ENCODE results near the gene GNAT1.

Gene GNAT1

DNA sequence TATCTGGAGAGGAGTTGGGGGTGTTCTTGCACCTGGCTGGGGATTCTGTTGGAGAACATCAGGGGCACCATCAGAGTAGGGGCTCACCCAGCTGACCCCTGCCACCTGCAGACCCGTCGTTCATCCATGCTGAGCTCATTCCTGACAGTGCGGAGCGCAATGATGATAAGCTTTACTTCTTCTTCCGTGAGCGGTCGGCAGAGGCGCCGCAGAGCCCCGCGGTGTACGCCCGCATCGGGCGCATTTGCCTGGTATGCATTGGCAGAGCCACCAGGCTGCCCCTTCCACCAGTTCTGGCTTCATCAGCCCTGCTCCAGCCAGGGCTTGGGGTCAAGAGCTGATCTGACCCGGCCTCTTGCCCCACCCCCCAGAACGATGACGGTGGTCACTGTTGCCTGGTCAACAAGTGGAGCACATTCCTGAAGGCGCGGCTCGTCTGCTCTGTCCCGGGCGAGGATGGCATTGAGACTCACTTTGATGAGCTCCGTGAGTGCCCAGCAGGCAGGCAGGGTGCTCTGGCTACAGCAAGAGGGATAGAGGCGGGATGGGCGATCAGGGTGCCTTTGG, 8.8 kb upstream of the GNAT1 start:
- no peak for DNase-seq

DNA sequence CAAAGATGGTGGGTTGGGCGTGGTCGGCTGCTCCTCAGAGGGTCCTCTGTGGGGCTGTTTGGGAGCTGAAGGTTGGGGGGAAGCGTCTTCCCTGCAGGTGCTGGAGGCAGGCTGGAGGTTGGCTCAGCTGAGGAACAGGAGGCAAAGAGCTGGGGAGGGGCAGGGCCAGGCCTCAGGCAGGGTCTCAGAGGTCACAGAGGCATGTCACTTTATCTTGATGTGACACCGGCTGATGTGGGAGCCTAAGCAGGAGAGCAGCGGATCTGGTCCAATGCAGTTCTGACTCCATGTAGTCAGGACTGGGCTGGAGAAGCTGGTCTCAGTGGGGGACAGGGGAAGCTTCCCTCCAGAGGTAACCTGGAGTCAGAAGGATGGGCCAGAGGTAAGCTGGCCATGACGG, 7.7 kb upstream of the GNAT1 start:
- no peak for DNase-seq

DNA sequence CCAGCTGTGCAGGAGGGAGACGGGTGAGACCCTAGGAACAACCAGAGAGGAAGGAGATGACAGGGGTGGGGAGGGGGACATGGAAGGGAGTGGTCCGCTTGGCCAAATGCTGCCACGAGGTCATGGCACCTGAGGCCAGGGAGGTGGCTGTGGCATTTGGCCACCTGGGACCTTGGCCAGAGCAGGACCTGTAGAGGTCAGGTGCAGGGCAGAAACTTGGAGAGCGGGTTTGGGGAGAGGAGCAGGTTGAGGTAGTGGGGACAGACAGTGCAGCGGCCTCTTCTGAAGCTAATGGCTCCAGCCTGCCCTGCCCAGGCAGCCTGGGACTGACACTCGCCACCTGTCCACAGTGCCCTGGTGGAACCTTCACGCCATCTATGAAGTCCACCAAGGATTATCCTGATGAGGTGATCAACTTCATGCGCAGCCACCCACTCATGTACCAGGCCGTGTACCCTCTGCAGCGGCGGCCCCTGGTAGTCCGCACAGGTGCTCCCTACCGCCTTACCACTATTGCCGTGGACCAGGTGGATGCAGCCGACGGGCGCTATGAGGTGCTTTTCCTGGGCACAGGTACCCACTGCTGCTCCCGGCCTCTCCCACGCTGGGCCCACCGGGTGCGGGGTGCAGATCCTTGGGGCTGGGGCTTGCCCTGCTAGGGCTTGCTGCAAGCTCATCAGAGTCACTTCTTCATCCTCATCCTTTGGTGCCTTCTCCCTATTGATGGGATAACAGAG, 7.0 kb upstream of the GNAT1 start:
- no peak for DNase-seq

DNA sequence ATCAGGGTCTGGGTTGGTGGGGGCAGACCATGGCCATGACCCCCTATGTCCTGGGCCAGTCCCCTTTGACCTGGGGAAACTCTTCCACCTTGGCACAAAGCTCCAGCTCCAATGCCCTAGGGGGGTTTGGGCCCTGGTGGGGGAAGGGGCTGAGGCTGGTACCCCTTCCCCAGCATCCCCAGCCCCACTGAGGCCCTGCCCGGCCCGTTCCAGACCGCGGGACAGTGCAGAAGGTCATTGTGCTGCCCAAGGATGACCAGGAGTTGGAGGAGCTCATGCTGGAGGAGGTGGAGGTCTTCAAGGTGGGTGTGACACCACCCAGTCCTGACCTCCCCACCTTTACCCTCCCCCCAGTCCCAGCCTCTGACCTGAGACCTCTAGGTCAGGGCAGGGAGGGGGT, 6.2 kb upstream of the GNAT1 start:
- no peak for DNase-seq

DNA sequence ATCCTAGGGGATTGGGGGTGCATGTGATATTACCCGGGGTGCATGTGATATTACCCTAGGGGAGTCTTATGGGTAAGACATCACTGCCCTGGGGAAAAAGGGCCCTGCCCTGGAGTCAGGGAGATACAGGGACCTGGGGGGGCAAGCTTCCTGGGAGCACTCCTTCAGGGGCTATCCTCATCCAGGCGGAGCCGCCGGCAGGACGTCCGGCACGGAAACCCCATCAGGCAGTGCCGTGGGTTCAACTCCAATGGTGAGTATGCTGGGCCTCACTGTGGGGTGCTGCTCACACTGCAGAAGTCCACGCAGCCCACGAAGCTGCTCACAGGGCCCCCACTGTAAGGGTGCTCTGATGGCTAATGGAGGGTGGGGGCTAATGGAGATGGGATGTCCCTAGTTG, 5.3 kb upstream of the GNAT1 start:
- DNase-seq: no peak

DNA sequence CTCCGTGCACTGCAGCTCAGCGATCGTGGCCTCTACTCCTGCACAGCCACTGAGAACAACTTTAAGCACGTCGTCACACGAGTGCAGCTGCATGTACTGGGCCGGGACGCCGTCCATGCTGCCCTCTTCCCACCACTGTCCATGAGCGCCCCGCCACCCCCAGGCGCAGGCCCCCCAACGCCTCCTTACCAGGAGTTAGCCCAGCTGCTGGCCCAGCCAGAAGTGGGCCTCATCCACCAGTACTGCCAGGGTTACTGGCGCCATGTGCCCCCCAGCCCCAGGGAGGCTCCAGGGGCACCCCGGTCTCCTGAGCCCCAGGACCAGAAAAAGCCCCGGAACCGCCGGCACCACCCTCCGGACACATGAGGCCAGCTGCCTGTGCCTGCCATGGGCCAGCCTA, 3.7 kb upstream of the GNAT1 start:
- DNase-seq: no peak

DNA sequence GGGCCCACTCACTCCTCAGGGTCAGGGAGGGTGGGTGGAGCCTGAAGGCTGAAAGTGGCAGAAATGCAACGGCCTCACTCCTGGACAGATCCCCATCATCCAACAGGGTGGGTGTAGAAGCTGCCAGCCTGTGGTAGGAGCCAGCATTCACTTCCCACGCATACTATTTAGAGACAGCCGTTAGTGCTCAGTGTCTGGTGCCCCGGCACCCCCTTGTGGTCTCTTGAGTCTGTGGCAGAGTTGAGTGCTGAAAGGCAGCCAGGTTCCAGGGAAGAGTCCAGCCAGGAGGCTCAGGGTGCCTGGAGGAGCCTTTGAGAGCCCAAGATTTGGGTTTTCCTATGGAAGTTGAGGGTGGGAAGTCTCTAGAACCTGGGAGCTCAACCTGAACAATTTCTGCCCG, 2.1 kb upstream of the GNAT1 start:
- DNase-seq: no peak

DNA sequence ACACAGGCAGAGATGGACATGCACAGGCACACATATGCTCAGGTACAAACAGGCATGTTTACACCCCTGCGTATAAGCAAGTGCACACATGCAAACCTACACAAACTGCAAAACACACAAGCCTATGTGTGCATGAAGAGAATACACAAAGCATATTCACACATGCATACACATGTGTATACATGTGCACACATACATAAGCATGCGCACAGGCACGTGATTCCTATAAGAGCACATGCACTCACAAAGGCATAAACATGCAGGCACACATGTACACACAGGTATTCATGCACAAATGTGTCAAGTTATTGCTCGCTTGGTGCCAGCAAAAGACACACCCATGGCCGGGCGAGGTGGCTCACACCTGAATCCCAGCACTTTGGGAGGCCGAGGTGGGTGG, 1.4 kb upstream of the GNAT1 start:
- no peak for DNase-seq

DNA sequence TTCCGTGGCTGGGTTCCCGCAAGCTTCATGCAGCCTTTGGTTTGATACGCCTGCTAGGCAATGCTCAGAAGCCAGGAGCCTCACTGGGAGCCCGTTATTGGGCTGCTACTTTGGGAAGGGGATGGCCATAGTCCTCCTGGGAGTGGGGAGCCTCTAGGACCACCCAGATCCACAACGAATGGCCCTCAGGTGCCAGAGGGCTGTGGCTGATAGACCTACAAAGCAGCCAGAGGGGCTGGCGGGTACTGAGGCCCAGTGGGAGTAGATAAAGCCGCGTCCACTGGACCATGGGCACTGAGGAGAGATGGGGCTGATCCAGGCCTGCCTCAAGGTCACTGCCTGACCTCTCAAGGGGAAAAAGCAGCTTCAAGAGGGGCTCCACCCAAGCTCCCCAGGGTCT, 714 bp downstream of the GNAT1 start:
- no peak for DNase-seq

DNA sequence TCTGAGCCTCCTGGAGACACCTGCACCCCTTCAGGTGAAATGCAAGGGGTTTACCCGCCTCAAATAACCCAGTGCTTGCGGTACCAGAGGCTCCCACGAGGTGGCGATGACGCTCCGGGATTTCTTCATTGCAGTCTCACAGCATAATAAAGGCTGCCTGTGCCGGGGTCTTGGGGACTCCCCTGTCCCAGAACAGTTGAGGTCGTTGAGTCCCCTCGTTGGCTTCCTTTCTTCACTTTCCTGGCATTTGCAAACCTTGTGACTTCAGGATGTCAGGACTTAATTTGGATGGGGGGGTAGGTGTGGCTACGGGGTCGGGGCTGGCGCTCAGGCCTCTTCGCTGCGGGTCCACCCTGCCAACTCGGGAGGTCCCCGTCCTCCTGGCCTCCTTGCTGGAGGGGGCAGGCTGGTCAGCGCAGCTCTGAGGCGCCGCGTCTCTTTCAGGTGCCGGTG, 1.3 kb downstream of the GNAT1 start:
- peak; percentile 71 for DNase-seq

DNA sequence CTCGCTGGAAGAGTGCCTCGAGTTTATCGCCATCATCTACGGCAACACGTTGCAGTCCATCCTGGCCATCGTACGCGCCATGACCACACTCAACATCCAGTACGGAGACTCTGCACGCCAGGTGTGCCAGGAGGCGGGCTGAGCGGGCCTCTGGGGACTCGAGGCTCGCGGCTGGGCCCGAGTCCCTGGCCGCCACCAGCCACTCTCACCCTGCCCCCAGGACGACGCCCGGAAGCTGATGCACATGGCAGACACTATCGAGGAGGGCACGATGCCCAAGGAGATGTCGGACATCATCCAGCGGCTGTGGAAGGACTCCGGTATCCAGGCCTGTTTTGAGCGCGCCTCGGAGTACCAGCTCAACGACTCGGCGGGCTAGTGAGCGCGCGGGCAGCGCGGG, 1.9 kb downstream of the GNAT1 start:
- no peak for DNase-seq

DNA sequence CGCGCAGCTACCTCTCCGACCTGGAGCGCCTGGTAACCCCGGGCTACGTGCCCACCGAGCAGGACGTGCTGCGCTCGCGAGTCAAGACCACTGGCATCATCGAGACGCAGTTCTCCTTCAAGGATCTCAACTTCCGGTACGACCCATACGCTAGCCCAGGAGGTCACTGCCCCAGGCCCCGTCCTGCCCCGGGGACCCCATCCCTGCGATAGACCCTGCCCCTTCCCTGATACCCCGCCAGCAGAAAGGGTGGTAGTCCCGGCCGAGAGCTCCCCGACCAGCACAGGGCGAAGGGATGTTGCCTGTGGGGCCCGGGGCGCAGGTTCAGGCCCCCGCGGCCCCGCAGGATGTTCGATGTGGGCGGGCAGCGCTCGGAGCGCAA, 2.3 kb downstream of the GNAT1 start:
- no peak for DNase-seq

DNA sequence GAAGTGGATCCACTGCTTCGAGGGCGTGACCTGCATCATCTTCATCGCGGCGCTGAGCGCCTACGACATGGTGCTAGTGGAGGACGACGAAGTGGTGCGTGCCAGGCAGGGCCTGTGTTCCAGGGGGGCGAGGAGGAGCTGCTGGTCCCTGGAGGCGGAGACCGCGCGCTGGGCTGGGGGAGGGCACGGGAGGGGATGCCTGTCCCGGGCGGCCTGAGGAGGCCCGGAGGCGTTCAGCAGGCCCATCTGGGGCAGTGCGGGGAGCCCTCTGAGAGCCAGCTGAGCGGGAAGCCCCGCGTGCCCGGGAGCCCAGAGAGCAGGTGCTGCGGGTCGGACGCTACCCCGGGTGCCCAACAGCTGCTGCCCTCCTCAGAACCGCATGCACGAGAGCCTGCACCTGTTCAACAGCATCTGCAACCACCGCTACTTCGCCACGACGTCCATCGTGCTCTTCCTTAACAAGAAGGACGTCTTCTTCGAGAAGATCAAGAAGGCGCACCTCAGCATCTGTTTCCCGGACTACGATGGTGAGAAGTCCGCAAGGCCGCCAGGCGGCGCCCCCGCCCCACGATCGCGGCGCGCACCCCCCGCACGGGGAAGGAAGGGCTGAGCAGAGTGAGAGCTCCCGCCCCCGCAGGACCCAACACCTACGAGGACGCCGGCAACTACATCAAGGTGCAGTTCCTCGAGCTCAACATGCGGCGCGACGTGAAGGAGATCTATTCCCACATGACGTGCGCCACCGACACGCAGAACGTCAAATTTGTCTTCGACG, 2.9 kb downstream of the GNAT1 start:
- peak; percentile 75 for DNase-seq

DNA sequence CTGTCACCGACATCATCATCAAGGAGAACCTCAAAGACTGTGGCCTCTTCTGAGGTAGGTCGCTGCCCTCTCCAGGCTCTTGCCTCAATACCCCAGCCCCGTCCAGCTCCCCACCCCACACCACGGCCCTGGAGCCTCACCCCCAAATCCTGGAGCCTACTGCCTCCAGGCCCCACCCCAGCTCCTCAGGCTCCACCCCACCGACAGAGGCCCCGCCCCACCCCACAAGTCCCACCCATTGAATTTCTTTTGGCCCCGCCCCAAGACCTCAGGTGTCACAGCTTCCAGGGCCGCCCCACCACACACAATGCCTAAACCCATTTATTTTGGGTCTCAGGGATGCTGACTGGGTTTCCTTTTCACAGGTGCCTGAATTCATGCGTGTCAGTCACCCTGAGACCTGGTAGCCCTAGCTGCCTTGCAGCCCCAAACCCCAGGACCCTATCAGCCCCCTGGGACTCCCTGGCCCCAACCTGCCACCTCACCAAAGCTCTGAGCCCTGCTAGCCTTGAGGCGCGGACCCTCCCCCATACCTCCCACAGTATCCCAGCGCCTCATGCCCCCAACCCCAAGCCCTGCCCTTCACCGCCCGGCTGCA, 3.6 kb downstream of the GNAT1 start:
- peak; percentile 11 for DNase-seq

DNA sequence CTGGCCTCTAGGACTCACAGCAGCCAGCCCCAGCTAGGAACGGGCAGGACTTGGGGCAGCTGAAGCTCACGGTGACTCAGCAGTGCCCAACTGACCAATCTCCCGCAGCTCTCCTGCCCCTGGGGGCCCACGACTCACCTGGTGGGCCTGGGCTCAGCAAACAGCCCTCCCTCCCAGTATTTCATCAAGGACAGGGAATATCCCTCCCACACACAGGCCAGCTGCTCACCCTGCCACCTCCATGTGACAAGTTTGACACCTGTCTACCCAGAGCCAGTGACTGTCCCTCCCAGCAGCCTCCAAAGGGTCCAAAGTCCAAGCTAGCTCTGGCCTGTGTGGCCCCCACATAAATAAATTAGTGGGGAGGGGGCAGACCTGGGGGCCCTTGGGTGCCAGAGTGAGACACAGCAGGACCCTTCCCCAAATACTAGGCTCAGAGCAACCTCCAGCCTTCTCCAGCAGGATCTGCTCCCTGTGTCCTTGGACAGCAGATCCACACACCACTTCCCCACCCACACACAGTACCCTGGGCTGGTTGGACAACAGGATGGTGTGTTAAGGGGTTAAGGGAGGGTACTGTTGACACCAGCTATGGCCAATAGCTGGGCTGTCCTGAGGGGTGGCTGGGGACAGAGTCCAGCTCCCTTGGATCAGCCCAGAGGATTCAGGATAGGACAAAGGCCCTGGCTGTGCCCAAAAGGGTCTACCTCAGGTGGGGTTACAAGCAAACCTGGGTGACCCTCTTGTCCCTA, 4.3 kb downstream of the GNAT1 start:
- no peak for DNase-seq

DNA sequence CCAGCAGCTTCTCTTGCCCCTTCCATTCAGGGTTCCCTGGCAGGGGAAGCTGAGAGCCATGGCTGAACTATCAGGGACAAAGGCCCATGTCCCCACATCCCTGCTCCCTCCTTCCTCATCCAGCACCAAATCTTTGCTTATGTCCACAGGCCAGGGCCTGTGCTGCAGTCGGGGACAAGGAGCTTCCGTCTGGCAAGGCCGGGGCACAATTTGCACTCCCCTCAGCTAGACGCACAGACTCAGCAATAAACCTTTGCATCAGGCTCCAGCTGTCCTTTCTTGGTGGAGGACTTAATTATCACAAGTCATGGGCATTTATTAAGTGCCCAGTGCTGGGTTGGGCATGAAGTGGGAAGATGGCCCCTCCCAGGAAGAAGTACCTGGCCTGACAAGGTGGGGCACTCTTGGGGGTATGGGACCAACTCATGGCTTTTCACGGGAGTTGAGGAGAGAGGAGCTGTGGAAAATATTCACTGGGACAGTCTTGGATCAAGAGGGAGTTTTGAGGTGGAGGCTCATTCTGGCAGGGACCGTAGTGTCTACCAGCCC, 4.9 kb downstream of the GNAT1 start:
- no peak for DNase-seq

DNA sequence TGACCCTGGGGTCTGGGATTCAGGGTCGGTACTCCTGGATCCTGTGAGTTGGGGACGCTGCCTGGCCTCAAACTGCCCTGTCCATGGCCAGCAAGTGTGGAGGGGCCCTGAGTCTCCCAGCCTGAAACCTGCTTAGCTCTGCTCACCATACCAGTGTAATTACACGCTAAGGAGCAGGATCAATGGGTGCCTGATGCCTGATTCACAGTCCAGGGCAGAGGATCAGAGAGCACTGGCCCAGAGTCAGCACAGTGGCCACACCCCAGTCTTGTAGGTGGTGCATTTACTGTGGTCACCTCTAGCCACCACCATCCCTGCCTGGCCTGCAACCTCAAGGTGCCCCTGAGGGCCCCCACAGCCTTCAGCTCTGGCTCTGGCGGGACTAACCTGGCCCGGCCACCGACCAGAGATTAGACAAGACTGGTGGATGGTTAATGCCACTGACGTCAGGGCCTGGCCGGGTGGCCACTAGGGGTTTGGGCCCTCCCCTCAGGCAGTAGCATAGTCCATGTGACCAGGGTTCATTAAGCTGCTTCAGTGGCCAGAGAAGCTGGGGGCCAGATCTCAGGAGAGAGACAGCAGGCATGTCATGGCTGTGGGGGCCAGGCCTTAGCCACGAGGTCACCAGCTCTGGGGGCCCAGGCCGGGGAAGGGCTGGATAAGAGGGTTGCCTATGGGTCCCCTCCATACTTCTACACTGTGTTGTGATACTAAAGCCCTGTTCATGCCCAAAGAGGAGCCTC, 10.3 kb downstream of the GNAT1 start:
- DNase-seq: no peak

DNA sequence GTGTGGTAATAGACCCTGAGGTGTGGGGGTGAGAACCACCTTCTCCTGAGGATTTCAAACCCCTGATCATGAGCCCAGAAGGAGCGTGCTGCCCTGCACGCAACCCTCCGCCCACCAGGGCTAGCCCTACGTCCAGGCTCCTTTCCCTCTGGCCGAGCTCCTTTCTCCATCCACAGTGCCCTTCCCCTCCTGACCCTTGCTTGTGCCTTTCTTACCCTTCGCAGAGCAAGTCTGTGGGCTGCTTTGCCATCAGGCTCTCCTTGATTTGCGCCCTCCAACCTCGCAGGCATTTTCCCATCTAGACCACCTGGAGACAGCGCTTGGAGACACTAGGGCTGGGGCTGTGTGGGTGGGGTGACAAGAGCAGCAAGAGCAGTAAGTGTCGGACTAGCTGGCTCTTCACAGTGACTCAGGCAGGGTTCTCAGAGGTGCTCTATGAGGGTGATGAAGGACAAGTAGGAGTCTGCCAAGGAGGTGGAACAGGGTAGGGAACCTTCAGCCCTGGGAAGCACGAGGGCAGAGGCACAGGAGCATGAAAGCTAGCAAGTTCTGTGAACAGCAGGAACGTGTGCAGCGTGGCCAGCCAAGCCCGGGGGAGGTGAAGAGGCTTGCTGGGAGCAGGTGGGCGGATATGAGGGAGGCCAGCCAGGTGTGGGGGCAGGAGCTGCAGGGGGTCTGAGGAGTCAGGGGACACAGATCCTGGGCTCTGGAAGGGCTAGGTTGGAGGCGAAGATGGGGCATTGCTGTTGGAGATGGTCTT, 11.1 kb downstream of the GNAT1 start:
- no peak for DNase-seq

DNA sequence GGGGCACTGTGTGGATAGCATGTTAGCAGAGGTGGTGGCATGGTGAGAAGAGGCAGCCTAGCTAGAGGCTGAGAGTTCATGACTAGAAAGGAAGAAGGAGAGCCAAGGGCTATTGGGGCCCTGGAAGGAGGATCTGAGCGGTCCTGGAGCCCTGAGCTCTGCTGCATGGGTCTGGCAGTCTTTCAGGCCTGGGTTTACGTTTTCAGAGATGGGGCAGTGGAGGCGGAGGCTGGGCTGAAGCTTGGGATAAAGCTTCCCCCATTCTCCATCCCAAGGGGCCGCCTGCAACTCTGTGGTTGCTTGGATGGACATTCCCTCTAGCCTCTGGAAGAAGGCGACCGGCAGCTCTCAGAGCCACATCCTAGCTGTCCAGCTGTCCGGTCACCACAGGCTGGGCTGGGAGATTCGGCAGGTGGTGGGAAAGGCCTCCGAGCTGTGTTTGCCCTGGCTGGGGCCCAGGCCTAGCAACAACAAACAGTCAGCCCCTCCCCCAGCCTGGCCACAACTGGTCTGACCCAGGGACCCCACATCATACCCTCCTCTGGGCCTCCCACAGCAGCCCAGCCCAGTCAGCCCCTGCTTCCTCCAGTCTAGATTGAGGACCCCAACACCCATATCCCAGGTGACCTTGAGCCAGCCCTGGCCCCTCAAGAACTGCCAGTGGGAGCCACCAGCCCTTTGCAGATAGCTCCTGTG, 11.9 kb downstream of the GNAT1 start:
- no peak for DNase-seq

All from activated effector memory CD4-positive, alpha-beta T cell treated with Interleukin-2 at 50 U/mL for 16 hours (primary cell).